Measurements from ENCODE around the gene CDH16. TPM values are rescaled to one million over a fixed set of nuclear protein-coding genes. Genes with fewer than 3 reads are reported as not detected.
A peak's percentile ranks its signal among the peaks of the same experiment; 100 is the strongest.

The CDH16 gene
- total and polyA plus RNA-seq, 2 experiments from 2014 or later: not detected

DNA sequence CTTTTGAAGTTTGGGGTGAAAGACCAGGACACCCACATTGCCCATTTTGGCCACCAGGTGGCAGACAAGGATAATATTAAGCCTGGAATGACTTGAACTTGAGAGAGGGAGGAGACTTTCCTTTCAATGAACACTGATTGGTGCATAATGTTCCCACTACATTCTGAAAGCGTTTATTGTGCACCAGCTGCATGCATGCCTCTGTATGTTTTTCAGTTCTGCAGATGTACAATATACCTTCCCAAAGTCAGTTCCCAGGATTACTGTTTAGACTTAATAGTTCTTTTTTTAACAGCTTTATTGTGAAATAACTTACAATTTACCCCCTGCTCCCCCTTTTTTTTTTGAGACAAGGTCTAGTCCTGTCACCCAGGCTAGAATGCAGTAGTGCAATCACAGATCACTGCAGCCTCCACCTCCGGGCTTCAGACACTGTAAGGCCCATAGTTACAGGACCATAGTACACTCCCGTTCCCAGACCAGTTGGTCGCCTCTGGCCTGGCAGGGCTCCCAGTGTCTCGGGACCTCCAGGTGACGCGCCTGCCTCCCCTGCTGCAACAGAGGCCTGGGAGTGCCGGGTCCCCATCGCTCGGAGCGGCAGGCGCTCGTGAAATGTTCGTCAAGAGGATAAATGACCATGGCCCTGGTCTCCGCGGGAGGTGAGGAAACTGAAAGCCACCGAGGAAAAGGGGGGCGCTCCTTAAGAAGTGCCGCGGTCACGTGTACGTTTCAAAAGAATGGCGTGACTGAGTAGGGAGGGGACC is 28.8 kb upstream of the CDH16 start:
- H3K36me3 ChIP-seq (ENCODE audit: insufficient read depth): no peaks in the 10 kb centered on the region
- TF ChIP-seq NANOG (IDR thresholded peaks at IDR 0.05; ENCODE audit: borderline replicate concordance) (no peak), CTCF (conservative IDR thresholded peaks at IDR 0.05; ENCODE audit: low read depth in 2 of 2) (peak; percentile 91 to 96), EZH2phosphoT487 (IDR thresholded peaks at IDR 0.05; ENCODE audit: unreplicated experiment) (no peak), EZH2 (IDR thresholded peaks at IDR 0.05; ENCODE audit: low read depth, unreplicated experiment) (no peak)
- TF ChIP-seq, protein P1, sequence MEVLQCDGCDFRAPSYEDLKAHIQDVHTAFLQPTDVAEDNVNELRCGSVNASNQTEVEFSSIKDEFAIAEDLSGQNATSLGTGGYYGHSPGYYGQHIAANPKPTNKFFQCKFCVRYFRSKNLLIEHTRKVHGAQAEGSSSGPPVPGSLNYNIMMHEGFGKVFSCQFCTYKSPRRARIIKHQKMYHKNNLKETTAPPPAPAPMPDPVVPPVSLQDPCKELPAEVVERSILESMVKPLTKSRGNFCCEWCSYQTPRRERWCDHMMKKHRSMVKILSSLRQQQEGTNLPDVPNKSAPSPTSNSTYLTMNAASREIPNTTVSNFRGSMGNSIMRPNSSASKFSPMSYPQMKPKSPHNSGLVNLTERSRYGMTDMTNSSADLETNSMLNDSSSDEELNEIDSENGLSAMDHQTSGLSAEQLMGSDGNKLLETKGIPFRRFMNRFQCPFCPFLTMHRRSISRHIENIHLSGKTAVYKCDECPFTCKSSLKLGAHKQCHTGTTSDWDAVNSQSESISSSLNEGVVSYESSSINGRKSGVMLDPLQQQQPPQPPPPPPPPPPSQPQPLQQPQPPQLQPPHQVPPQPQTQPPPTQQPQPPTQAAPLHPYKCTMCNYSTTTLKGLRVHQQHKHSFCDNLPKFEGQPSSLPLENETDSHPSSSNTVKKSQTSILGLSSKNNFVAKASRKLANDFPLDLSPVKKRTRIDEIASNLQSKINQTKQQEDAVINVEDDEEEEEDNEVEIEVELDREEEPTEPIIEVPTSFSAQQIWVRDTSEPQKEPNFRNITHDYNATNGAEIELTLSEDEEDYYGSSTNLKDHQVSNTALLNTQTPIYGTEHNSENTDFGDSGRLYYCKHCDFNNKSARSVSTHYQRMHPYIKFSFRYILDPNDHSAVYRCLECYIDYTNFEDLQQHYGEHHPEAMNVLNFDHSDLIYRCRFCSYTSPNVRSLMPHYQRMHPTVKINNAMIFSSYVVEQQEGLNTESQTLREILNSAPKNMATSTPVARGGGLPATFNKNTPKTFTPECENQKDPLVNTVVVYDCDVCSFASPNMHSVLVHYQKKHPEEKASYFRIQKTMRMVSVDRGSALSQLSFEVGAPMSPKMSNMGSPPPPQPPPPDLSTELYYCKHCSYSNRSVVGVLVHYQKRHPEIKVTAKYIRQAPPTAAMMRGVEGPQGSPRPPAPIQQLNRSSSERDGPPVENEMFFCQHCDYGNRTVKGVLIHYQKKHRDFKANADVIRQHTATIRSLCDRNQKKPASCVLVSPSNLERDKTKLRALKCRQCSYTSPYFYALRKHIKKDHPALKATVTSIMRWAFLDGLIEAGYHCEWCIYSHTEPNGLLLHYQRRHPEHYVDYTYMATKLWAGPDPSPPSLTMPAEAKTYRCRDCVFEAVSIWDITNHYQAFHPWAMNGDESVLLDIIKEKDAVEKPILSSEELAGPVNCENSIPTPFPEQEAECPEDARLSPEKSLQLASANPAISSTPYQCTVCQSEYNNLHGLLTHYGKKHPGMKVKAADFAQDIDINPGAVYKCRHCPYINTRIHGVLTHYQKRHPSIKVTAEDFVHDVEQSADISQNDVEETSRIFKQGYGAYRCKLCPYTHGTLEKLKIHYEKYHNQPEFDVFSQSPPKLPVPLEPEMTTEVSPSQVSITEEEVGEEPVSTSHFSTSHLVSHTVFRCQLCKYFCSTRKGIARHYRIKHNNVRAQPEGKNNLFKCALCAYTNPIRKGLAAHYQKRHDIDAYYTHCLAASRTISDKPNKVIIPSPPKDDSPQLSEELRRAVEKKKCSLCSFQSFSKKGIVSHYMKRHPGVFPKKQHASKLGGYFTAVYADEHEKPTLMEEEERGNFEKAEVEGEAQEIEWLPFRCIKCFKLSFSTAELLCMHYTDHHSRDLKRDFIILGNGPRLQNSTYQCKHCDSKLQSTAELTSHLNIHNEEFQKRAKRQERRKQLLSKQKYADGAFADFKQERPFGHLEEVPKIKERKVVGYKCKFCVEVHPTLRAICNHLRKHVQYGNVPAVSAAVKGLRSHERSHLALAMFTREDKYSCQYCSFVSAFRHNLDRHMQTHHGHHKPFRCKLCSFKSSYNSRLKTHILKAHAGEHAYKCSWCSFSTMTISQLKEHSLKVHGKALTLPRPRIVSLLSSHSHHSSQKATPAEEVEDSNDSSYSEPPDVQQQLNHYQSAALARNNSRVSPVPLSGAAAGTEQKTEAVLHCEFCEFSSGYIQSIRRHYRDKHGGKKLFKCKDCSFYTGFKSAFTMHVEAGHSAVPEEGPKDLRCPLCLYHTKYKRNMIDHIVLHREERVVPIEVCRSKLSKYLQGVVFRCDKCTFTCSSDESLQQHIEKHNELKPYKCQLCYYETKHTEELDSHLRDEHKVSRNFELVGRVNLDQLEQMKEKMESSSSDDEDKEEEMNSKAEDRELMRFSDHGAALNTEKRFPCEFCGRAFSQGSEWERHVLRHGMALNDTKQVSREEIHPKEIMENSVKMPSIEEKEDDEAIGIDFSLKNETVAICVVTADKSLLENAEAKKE (CRISPR knock-in tag; IDR thresholded peaks at IDR 0.05): no peak
- Mint-ChIP-seq H3K4me3 (peak overlapping the region; percentile 66), H3K9me3 (peaks cover 10% of the 10 kb centered on the region; the same call in 2 of the 3 replicates), H3K27me3 (ENCODE audit: insufficient read depth, low read depth, poor library complexity) (peaks cover 37% of the 10 kb centered on the region), H3K4me1 (no peaks in the 10 kb centered on the region; the same call in 2 of the 3 replicates), H3K27ac (no peak overlapping the region), H3K36me3 (ENCODE audit: low read depth) (peaks cover 9% of the 10 kb centered on the region; the same call in 1 of the 3 replicates)
- no peaks in the 10 kb centered on the region for H3K79me2 ChIP-seq (replicated peaks; ENCODE audit: insufficient read depth)
- no peaks in the 10 kb centered on the region for H3K9me2 ChIP-seq (ENCODE audit: insufficient read depth)
- peak overlapping the region; percentile 60 for H3K4me3 ChIP-seq
- peak; percentile 94 for DNase-seq (ENCODE audit: low spot score)
- H3K27ac ChIP-seq (ENCODE audit: low read depth): no peak overlapping the region
- ATAC-seq: peak; percentile 79
- peaks cover 3% of the 10 kb centered on the region; the same call in 1 of the 2 replicates for H3K4me1 ChIP-seq (ENCODE audit: insufficient read depth)
- no peaks in the 10 kb centered on the region for H4K20me1 ChIP-seq (replicated peaks; ENCODE audit: insufficient read depth)
- peaks cover 46% of the 10 kb centered on the region for H3K27me3 ChIP-seq (ENCODE audit: insufficient read depth)
- peak overlapping the region; percentile 98; the same call in 1 of the 2 replicates for H2AFZ ChIP-seq
- H3F3A ChIP-seq (replicated peaks; ENCODE audit: low read depth): no peaks in the 10 kb centered on the region
- H3K4me2 ChIP-seq: peak overlapping the region; percentile 87

Measured in GM23338 (cell line).